Measurements from ENCODE around the gene CCDC169. TPM values are rescaled to one million over a fixed set of nuclear protein-coding genes. Genes with fewer than 3 reads are reported as not detected.
"Not testable (repeated sequence)": the region's sequence is repeated elsewhere in the genome, so short reads cannot be mapped to it uniquely, and the experiment has no call there.

CCDC169 gene
- total RNA-seq, 1 donor from 2014 or later = 1.6 TPM

DNA sequence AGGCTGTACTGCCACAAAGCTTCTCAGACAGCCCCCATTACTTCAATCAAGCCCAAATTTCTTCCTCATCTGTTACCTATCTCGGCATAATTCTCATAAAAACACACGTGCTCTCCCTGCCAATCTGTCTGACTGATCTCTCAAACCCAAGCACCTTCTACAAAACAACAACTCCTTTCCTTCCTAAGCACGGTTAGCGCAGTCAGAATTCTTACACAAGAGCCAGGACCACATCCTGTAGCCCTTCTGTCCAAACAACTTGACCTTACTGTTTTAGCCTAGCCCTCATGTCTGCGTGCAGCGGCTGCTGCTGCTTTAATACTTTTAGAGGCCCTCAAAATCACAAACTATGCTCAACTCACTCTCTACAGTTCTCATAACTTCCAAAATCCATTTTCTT lies 22.2 kb upstream of the CCDC169 start:
- not testable (repeated sequence) for DNase-seq (ENCODE audit: extremely low read depth, low read depth, low spot score)

DNA sequence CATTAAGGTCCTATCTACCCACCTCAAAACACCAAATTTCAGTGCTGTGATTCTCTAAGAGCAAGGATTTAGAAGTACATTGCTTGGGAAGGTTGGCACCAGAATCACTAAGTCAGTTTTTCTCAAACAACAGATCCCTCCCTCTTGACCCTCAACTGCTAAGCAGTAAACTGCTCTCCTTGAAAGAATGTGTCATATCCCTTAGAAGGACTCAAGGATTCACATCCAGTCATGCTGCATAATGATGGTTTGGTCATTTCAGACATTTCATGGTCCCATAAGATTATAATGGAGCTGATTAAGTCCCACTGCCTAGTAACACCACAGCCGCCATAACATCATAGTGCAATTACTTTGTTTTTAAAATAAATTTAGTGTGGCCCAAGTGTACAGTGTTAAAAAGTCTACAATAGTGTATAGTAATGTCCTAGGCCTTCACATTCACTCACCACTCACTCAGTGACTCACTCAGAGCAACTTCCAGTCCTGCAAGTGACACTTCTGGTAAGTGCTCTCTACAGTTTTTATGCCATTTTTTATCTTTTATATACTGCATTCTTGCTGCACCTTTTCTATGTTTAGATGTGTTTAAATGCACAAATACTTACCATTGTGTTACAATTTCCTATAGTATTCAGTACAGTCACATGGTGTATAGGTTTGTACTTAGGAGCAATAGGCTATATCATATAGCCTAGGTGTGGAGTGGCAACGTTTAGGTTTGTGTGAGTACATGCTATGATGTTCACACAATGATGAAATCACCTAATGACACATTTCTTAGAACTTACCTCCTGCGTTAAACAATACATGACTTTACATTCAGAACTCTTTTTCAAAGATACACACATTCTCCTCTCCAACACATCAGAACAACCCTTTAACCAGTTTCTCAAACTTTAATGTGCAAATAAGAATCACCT lies 15.7 kb upstream of the CCDC169 start:
- no peak for DNase-seq (ENCODE audit: extremely low read depth, low read depth, low spot score)

DNA sequence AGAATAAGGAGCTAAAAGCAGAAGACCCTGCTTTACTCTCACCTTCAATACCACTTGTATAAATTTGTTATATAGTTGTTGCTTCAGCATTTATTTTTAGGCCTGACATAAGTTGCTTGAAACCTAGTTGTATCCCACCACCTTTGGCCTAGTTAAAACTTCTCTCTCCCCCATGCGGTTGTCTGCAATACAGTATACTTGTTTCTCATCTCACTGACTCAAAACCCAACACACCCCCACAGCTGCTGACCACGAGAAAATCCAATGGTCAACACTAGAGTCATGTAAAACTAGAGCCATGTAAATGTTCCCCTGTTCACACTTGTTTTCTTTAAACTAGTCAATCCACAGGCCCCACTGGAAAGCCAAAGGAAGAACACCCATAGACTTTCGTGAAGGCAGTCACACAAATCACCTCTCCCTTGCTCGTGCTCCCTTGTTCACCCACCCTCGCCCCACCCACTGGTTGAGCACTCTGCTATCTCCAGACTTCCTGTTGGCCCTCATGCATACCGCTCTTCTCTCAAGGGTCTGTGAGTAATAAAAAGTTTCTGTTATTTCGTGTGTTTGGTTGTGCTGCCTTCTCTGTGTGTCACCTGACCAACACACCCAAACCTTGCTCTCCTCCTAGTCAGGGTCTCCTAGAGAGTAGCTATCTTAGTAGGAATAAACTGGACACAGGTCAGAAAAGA lies 12.9 kb upstream of the CCDC169 start:
- no peak for DNase-seq (ENCODE audit: extremely low read depth, low read depth, low spot score)

DNA sequence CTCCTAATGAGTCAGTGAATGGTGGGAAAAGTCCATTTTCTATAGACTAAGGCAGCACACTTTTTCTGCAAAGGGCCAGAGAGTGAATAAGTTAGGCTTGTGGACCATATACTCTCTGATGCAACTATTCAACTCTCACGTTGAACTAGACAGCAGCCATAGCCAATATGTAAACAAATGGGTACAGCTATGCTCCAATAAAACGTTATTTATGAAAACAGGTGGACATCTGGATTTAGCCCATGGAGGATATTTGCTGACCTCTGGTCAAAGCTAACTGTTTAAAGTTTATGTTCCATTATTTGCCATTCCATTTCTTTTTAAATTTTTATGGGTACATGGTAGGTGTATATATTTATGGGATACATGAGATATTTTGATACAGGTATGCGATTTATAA lies 4.7 kb upstream of the CCDC169 start:
- DNase-seq (ENCODE audit: extremely low read depth, low read depth, low spot score) = no peak

DNA sequence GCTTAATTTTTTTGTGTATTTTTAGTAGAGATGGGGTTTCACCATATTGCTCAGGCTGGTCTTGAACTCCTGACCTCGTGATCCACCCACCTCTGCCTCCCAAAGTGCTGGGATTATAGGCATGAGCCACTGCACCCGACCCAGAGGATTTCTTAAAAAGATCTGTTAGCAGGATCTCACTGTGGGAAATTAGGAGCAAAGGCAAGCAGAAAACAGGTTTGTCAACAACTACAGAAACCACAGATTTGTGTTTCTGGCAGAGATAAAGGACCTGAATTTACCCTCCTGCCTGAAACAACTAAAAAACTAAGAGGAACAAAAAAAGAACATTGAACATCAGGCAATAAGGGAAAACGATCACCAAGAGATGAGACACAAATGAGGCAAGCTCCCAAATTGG lies 1.9 kb upstream of the CCDC169 start:
- not testable (repeated sequence) for DNase-seq (ENCODE audit: extremely low read depth, low read depth, low spot score)

DNA sequence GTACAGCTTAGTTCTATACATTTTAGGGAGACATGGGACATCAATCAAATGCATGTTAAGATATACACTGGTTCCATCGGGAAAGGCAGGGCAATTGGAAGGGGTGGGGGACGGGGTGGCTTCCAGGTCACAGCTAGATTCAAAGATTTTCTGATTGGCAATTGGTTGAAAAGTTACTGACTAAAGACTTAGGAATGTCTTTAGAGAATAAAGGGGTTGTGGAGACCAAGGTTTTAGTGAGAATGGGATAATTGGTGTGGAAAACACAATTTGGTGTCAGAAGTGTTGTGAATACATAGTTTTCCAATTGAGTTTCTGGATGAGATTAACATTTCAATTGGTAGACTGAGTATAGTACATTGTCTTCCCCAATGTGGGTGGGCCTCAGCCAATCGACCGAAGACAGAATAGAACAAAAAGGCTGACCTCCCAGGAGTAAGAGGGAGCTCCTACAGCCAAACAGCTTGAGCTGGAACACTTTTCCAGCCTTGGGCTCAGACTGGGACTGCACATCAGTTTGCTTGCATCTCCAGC lies 988 bp upstream of the CCDC169 start:
- DNase-seq (ENCODE audit: extremely low read depth, low read depth, low spot score) = no peak

DNA sequence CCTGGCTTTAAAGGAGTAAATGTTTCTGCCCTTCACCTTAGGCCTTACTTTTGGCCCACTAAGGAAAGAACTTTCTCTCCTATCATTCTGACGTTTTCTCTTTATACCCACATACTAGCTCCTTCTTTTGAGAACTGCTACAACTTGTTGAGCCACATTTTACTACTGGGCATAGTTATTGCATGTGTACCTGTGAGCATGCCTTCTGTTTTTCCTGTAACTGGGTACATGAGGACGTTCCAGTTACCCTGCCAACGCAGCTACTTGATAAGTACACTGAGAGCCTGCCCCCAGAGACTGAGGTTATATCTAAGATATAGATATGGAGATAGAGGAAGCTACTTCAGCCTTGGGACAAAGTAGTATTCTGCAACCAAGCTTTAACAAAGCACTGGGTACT lies 3.5 kb downstream of the CCDC169 start:
- no peak for DNase-seq (ENCODE audit: extremely low read depth, low read depth, low spot score)

DNA sequence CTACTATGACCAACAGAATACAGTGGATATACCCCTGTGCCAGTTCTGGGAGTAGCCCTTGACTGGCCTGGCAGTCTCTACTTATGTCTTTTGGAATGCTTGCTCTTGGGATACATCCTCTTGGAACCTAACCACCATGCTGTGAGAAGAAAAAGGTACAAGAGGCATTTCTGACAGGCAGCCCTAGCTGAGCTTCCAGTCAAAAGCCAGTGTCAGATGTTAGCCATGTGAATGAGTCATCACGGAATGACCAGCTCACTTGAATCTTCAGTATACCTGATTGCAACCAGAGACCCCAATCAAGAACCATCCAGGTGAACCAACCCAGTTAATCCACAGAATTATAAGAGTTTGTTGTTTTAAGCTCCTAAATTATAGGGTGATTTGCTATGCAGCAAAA lies 4.1 kb downstream of the CCDC169 start:
- DNase-seq (ENCODE audit: extremely low read depth, low read depth, low spot score) = no peak

DNA sequence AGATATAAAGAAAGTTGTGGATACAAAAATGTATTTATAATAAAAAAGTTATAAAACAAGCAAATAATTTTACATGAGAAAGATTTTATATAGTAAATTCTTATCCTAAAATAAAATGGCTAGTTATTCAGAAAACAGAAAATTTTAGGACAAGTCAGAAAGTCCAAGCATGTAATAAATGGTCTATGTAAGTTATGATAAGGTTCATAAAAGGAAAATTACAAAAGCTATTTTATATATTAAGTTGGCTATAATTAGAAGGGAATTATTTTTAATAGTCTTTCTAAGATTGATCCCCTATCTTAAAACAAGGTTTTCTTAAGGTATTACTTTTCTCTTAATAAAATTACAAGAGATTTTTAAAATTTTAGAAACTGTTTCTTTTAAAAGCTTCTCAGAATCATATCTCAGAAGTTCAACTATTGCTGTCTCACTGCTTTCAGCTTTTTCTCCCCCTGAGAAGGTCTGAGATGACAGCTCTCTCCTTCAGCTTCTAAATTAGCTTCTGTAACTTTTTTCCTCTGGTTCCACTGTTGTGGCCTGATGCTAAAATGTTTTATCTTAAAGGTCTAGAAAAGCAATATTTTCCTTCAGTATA lies 8.7 kb downstream of the CCDC169 start:
- no peak for DNase-seq (ENCODE audit: extremely low read depth, low read depth, low spot score)

DNA sequence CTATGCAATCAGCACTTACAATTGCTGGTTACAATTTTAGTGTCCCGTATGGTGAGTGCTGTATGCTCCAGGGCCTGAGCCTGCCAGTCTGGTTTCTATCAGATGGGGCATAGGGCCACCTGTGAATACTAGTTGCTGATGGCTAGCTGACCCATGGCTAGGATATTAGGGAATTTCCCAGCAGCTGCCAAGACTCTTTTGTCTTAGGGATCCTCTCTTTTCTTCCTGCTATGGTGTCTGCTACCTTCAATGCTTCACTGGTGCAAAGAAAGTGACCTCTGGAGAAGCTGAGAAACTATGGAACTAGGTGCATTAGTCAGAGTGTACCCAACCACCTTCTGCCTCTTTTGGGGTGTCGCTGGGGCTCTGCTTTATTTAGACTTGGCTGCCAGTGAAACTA lies 11.6 kb downstream of the CCDC169 start:
- no peak for DNase-seq (ENCODE audit: extremely low read depth, low read depth, low spot score)

DNA sequence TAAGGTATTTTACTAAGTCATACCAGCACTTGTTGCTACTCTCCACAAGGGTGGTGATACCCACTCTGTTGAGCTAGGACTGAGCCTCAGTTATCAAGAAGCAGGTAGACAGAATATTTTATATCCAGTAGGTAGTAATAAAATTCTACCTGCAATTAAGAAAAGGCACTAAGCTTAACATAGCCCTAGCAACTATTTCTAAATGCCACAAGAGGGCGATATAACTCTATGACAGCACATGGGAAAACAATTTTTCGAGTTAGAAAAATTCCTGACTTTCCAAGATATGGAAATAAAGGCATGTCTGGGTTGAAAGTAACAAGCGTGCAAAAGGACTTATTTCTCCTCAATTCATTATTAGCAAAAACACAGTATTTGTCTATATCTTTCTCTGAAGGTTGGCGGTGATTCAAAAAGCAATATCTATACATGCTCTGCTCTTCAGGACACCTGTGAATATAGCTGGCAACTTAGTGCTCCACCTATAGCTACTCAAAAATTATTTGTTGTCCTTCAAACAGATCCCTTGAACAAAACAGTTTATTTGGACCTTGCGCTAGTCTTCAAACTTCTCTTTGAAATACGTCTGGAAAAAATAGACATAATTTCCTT lies 14.7 kb downstream of the CCDC169 start:
- no peak for DNase-seq (ENCODE audit: extremely low read depth, low read depth, low spot score)

DNA sequence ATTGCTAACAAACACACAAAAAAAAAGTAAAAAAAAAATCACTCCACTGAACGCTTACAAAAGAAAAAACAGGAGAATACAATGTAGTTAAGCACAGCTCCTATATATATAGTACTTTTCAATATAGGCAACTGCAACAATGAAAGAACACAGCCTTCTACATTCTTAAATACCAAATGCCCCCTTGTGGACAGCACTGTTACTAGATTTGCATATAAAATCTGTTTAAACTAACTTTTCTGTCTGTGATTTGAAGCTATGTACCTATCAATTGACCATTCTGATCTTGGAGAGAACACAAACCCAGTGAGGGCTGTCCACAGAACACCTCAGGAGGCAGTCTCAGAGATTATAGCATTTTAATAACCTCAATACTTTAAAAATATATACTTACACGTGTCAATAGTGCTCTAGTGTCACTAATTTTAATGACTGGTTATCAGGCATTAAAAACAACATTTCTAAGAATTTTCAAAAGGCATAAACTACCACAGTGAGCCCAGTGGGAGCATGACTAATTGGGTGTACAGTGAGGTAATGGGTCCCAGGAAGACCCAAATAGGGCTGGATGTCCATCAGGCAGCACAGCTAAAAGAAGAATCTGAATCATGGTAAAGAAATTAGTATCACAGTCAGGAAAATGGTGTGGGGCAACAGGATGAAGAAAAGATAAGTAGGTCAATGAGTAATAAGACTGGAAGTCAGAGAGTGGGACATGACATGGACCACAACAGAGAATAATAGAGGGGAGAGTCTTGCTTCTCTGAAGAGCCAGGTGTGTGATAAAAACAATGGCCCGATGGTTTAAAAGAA lies 22.2 kb downstream of the CCDC169 start:
- DNase-seq (ENCODE audit: extremely low read depth, low read depth, low spot score) = no peak

DNA sequence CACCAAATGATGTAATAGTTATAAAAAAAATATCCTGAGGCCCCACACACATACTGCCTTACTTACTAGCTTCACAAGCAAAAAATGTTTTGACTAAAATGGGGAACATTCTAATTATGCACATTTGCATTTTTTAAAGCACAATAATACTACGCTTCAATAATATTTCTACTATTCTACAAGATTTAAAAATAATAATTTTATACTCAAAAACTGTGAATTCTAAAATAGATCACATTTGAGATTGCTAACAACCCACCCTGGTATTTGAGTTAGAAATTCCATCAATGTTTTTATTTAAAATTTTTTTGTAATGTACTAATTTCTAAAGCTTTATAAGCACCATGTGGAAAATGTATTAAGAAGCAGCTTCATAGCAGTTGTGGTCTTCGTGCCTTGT lies 24.2 kb downstream of the CCDC169 start:
- DNase-seq (ENCODE audit: extremely low read depth, low read depth, low spot score) = no peak

DNA sequence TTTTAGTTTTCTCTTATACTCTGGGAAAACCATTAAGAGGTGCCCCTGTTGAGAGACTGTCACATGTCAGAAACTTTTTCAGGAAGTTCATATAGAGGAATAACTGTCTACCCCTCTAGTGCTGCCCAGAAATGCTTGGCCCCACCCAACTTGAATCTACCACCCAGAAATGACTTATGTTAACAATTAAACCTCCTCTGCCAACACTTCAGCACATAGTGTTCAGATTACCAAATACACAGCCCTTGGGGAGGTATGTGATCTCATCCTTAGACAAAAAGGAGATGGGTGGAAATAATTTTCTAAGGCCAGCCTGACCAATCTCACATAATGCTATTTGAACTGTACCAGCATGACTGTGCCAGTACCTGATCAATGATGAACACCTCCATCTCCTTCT lies 35.6 kb downstream of the CCDC169 start:
- DNase-seq (ENCODE audit: extremely low read depth, low read depth, low spot score) = no peak

DNA sequence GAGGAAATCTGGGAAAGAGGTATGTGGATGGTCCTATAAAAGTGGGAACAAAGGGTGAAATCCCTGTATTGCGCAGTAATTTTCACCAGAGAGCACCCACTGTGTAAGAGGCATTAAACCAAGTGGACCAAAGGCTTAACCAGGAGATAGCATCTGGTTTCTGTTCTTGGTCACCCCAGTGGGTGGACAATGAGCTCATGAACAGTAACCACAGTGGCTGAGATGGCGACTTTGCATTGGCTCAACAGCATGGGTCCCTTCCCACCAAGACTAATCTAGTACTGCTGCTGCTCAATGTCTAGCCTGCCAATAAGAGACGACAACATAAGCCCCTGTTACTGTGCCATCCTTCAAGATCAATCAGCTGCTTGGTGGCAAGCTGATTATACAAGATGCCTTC lies 36.6 kb downstream of the CCDC169 start:
- DNase-seq (ENCODE audit: extremely low read depth, low read depth, low spot score) = no peak

DNA sequence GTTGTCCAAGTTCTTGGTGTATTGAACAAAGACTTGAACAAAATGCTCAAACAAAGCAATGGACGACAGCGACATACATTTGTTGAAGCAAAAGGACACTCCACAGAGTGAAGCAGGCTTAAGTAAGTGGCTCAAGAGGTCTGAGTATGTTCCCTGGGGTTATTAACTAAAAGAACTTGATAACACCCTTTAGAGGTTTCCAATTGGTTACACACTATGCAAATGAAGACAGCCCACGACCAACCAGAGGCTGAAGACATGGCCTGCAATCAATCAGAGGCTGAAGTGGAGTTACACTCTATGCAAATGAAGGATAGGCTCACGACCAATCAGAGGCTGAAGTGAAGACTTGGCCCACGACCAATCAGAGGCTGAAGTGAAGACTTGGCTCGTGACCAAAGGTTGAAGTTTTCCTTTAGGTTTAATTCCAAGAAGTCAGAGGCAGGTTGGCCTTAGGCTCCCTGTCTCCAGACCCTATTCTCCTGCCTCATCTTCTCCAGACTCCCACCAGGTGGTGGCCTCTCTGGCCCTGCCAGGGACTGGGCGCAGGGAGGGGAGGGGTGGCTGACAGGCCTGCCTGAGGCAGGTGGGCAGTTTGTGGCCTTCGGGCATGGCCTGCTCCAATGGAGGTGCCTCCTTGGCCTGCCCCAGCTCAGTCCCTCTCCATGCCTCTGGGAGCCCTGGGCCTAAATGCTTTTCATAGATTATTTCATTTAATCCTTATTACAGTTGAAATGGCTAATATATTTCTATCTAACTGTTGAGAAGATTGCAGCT lies 38.1 kb downstream of the CCDC169 start:
- DNase-seq (ENCODE audit: extremely low read depth, low read depth, low spot score) = no peak

DNA sequence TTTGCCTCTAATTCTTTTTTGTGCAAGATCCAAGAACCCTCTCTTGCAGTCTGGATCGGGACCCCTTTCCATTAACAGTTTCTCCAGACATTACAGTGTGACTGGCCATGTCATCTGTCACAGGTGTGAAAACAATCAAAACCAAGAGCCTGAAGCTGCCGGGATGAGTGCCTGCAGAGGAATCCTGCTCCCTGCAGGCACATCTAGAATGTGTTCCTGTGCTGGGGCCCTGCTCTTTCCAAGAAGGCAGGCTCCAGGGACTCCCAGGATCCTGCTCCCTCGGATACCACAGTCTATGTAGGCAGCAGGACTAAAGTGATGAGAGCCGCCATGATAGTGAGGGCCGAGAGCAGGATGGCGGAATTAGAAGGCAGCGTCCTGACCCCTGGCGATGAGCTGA lies 38.8 kb downstream of the CCDC169 start:
- DNase-seq (ENCODE audit: extremely low read depth, low read depth, low spot score) = no peak

DNA sequence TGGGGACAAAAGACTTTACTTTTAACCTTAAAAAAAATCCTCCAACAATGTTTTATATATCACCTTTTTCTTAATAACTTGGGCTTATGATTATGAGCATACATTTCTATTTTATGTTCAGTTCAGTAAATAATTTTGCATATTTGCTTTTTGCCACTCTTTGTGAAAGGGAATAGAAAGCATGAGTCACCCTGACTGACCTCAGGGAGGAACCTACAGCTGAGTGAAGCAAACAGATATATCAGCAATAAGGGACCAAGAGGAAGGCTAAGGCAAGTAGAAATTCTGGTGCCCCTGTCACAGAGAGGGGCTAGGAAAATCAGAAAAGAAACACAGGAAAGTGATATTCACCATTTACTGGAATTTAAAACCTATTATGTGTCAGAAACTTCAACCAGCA lies 46.1 kb downstream of the CCDC169 start:
- DNase-seq (ENCODE audit: extremely low read depth, low read depth, low spot score) = no peak

DNA sequence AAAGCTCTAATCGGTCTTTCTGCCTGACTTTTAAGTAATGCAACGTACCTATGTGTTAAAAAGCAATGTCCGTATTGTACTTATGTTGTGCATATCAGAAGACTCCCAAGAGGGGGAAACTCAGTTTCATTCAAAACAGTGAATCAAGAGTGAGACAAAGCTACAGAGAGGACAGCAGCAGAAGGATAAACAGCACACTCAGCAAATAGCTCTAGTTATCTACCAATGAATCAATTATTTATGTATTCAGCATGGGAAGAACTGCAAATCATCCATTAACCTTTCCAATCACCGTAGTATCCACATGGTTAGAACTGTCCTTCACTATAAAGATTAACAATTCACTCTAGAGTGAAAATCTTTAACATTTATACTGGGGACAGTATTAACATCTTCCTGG lies 46.6 kb downstream of the CCDC169 start:
- no peak for DNase-seq (ENCODE audit: extremely low read depth, low read depth, low spot score)

DNA sequence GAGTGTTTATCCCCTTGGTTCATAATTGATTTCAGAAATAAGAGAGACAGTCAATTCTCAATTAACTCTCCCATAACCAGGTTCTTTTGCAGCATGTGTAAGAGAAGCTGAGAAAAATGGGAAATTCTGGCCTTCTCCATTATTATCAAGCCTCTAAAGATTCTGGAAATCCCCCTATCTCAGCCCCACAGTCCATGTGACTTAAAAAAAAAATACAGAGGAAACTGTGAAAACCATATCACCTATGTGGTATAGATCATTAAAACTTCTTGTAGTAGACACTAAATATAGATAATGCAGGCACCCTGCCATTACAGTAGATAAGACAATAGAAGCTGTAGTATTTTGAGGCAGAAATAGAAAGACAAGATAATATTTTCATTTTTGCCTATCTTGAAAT lies 48.9 kb downstream of the CCDC169 start:
- no peak for DNase-seq (ENCODE audit: extremely low read depth, low read depth, low spot score)
